Prostate gland (tissue), 2 donors: Measurements from ENCODE around the gene ALOX12.

Experiments used
- POLR2A ChIP-seq: fragments of 450-650 bp; IDR thresholded peaks from one replicate; pipeline ENCODE4 v1.6.1; 2016; ENCODE audit warnings: antibody characterized with exemption, mild to moderate bottlenecking
- POLR2AphosphoS5 ChIP-seq: sonication (generic); formaldehyde crosslinking; IDR thresholded peaks from one replicate; pipeline ENCODE4 v1.6.1; 2017; ENCODE audit warnings: antibody characterized with exemption
- TF ChIP-seq, protein P1 (sequence below), 4 experiments: fragments of 200-600 bp in 2 of 4; fragments of 450-650 bp in 2 of 4; sonication (generic) in 2 of 4; IDR thresholded peaks; 1 replicate in 3 of 4; 2 replicates in 1 of 4; pipeline ENCODE4 v1.5.1; 2016 to 2019; ENCODE audit warnings: antibody characterized with exemption in 4 of 4, mild to moderate bottlenecking in 2 of 4, moderate library complexity in 2 of 4

DNA sequence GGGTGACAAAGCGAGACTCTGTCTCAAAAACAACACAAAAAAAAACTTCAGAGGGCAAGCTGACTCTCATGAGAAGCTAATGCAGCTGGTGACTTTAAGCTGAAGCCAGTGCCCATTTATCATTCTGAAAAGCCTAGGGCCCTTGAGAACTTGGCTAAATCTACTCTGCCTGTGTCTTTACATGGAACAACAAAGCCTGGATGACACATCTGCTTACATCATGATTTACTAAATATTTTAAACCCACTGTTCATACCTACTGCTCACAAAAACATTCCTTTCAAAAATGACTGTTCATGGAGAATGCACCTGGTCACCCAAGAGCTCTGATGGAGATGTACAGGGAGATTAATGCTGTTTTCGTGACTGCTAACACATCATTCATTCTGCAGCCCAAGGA lies 6.1 kb upstream of the ALOX12 start:
- TF ChIP-seq, protein P1, sequence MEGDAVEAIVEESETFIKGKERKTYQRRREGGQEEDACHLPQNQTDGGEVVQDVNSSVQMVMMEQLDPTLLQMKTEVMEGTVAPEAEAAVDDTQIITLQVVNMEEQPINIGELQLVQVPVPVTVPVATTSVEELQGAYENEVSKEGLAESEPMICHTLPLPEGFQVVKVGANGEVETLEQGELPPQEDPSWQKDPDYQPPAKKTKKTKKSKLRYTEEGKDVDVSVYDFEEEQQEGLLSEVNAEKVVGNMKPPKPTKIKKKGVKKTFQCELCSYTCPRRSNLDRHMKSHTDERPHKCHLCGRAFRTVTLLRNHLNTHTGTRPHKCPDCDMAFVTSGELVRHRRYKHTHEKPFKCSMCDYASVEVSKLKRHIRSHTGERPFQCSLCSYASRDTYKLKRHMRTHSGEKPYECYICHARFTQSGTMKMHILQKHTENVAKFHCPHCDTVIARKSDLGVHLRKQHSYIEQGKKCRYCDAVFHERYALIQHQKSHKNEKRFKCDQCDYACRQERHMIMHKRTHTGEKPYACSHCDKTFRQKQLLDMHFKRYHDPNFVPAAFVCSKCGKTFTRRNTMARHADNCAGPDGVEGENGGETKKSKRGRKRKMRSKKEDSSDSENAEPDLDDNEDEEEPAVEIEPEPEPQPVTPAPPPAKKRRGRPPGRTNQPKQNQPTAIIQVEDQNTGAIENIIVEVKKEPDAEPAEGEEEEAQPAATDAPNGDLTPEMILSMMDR (IDR thresholded peaks at IDR 0.05) = no peak
- no peak for TF ChIP-seq POLR2AphosphoS5
- TF ChIP-seq POLR2A = no peak
